HepG2 (cell line): ENCODE results near the gene TSPAN8. TPM values are rescaled to one million over a fixed set of nuclear protein-coding genes. Genes with fewer than 3 reads are reported as not detected.

Experiments used
- ATAC-seq: fragments of 200-7000 bp; cut with Tn5 transposase; 3 replicates; pipeline ENCODE4 v1.9.1; 2020; ENCODE audit warnings: mild to moderate bottlenecking, moderate library complexity
- BruUV-seq: library from RNA; stranded (reverse); fragments of 400-500 nt; replicated peaks from 2 replicates; lab custom pipeline; 2021; lab: Mats Ljungman, UMichigan
- CTCF ChIA-PET: fragments of 300-600 bp; formaldehyde crosslinking; extraction: SDS; loops from one replicate; lab custom pipeline; 2021; ENCODE audit warnings: low total read pairs, inconsistent platforms, low intra/inter-chr PET ratio; lab: Yijun Ruan, JAX
- POLR2A ChIA-PET: fragments of 350-600 bp; sonication (Branson Sonifier 250); formaldehyde crosslinking; loops from one replicate; lab custom pipeline; 2020; ENCODE audit warnings: antibody characterized with exemption, inconsistent platforms; lab: Yijun Ruan, JAX
- DNase-seq: peaks from one replicate; pipeline ENCODE4 v3.0.0-alpha.2; 2015; ENCODE audit warnings: low spot score
- FAIRE-seq: peaks from 3 replicates; lab custom pipeline; 2011; peaks lifted over from hg19 to GRCh38; lab: Jason Lieb, UNC
- H2AFZ ChIP-seq: one replicate; pipeline ENCODE4 v1.6.1; 2011; ENCODE audit warnings: low read length, inconsistent platforms
- H3K27ac ChIP-seq: fragments of 300-600 bp; 3 replicates; pipeline ENCODE4 v1.8.0; 2011; ENCODE audit warnings: mixed run types, mild to moderate bottlenecking, mixed read lengths, low read length, inconsistent platforms; ENCODE audit not compliant: insufficient read depth; ENCODE audit errors: extremely low read length
- H3K27me3 ChIP-seq, 2 experiments: fragments of 200-600 bp in 1 of 2; 2 replicates in 1 of 2; 3 replicates in 1 of 2; pipeline versions ENCODE4 v1.6.0 to v1.8.0; 2011; ENCODE audit warnings: low read length in 2 of 2, mild to moderate bottlenecking in 2 of 2, moderate library complexity in 2 of 2, inconsistent platforms in 1 of 2; ENCODE audit not compliant: insufficient read depth in 2 of 2, control insufficient read depth in 1 of 2
- H3K36me3 ChIP-seq, 2 experiments: fragments of 200-600 bp in 1 of 2; replicated peaks in 1 of 2; 2 replicates in 1 of 2; 3 replicates in 1 of 2; pipeline versions ENCODE4 v1.5.1 to v1.8.0; 2011; ENCODE audit warnings: low read length in 2 of 2, inconsistent platforms in 1 of 2; ENCODE audit not compliant: insufficient read depth in 2 of 2, control insufficient read depth in 1 of 2
- H3K4me1 ChIP-seq: 2 replicates; pipeline ENCODE4 v1.5.1; 2012; ENCODE audit warnings: low read length, inconsistent platforms; ENCODE audit not compliant: insufficient read depth
- H3K4me2 ChIP-seq: 2 replicates; pipeline ENCODE4 v1.6.0; 2011; ENCODE audit warnings: low read depth, low read length, inconsistent platforms
- H3K4me3 ChIP-seq, 3 experiments: fragments of 200-600 bp in 1 of 3; sonication (generic), shearing (Covaris generic) in 1 of 3; replicated peaks in 1 of 3; 2 replicates each; pipeline ENCODE4 v1.5.1; 2011 to 2016; ENCODE audit warnings: low read length in 3 of 3, inconsistent platforms in 2 of 3, low read depth in 2 of 3, mild to moderate bottlenecking in 2 of 3, control low read depth in 1 of 3, mixed read lengths in 1 of 3; ENCODE audit not compliant: insufficient read depth in 1 of 3
- H3K79me2 ChIP-seq: one replicate; pipeline ENCODE4 v1.6.1; 2011; ENCODE audit warnings: low read length, inconsistent platforms; ENCODE audit not compliant: insufficient read depth
- H3K9ac ChIP-seq: 2 replicates; pipeline ENCODE4 v1.6.0; 2011; ENCODE audit warnings: mild to moderate bottlenecking, low read depth, low read length, inconsistent platforms; ENCODE audit not compliant: insufficient read depth
- H3K9me3 ChIP-seq: 2 replicates; pipeline ENCODE4 v1.5.1; 2012; ENCODE audit warnings: mild to moderate bottlenecking, low read length
- H4K20me1 ChIP-seq: 2 replicates; pipeline ENCODE4 v1.6.0; 2011; ENCODE audit warnings: inconsistent platforms, mild to moderate bottlenecking, low read length, moderate library complexity; ENCODE audit not compliant: insufficient read depth
- FUBP1 ChIP-seq: sonication (generic); formaldehyde crosslinking; IDR thresholded peaks from 2 replicates; pipeline ENCODE4 v1.5.1; 2020; ENCODE audit warnings: missing genetic modification reagents, mild to moderate bottlenecking, borderline replicate concordance
- GMEB1 ChIP-seq: sonication (generic); formaldehyde crosslinking; IDR thresholded peaks from 2 replicates; pipeline ENCODE4 v1.5.1; 2020; ENCODE audit warnings: missing genetic modification reagents, mild to moderate bottlenecking, borderline replicate concordance
- HNRNPH1 ChIP-seq: fragments of 200-400 bp; formaldehyde crosslinking; optimal IDR thresholded peaks from 2 replicates; pipeline ENCODE3; 2017; ENCODE audit warnings: mild to moderate bottlenecking, low read depth, low read length
- KDM6A ChIP-seq: IDR thresholded peaks from 2 replicates; pipeline ENCODE4 v1.6.1; 2016; ENCODE audit warnings: low read depth
- KLF15 ChIP-seq: sonication (generic); formaldehyde crosslinking; IDR thresholded peaks from 2 replicates; pipeline ENCODE4 v1.8.1; 2023; ENCODE audit warnings: borderline replicate concordance, mild to moderate bottlenecking, inconsistent platforms, missing genetic modification reagents, mixed read lengths
- SKI ChIP-seq: fragments of 450-650 bp; IDR thresholded peaks from one replicate; pipeline ENCODE4 v1.6.1; 2018; ENCODE audit warnings: mild to moderate bottlenecking; ENCODE audit not compliant: partially characterized antibody
- SYNCRIP ChIP-seq: fragments of 200-400 bp; formaldehyde crosslinking; IDR thresholded peaks from 2 replicates; pipeline ENCODE4 v1.6.1; 2018; ENCODE audit warnings: mild to moderate bottlenecking, low read depth, low read length; ENCODE audit not compliant: insufficient read depth
- THRA ChIP-seq: sonication (generic); formaldehyde crosslinking; IDR thresholded peaks from 2 replicates; pipeline ENCODE4 v1.4.0; 2020; ENCODE audit warnings: missing genetic modification reagents, borderline replicate concordance
- ZNF224 ChIP-seq: sonication (generic); formaldehyde crosslinking; IDR thresholded peaks from 2 replicates; pipeline ENCODE4 v1.5.0; 2020; ENCODE audit warnings: mild to moderate bottlenecking, missing genetic modification reagents
- ZNF788 ChIP-seq: sonication (generic); formaldehyde crosslinking; IDR thresholded peaks from 2 replicates; pipeline ENCODE4 v1.5.0; 2020; ENCODE audit warnings: mild to moderate bottlenecking, missing genetic modification reagents, borderline replicate concordance
- ZNF800 ChIP-seq: sonication (generic); formaldehyde crosslinking; IDR thresholded peaks from 2 replicates; pipeline ENCODE4 v1.4.0; 2020; ENCODE audit warnings: missing genetic modification reagents
- WGBS: methylation state at CpG from one replicate; pipeline ENCODE4 v1.1.6; 2017; ENCODE audit warnings: low lambda C conversion rate; 5-methylcytosine and 5-hydroxymethylcytosine counted together
- in situ Hi-C: cut with HindIII; loops from 2 replicates; pipeline ENCODE4 v1.10.0; 2017; ENCODE audit warnings: low pct_unique_long_range_greater_than_20kb; ENCODE audit not compliant: extremely low pct_ligation_motif_present
- intact Hi-C: fragments of 100-400 bp; cut with micrococcal nuclease; formaldehyde crosslinking; loops from one replicate; pipeline ENCODE4 v1.10.0; 2022; ENCODE audit not compliant: unreplicated experiment
- polyA plus RNA-seq, 8 experiments: library from polyadenylated mRNA; depleted of rRNA in 3 of 8; stranded (reverse) in 7 of 8; unstranded in 1 of 8; fragments of >200 nt; fragmentation: Illumina TruSeq in 4 of 8; extraction: Trizol in 4 of 8; gene quantifications; 2 replicates each; pipeline versions ENCODE4 v1.2.1 to v1.2.3, GENCODE V29; 2011 to 2016; ENCODE audit warnings: low read depth in 4 of 8, missing spikeins in 1 of 8, mixed read lengths in 1 of 8; ENCODE audit not compliant: insufficient read depth in 1 of 8
- total RNA-seq, 5 experiments: library from RNA; depleted of rRNA; stranded (reverse); fragments of >200 nt; fragmentation: Illumina TruSeq; extraction: Trizol; gene quantifications; 2 replicates each; pipeline ENCODE4 v1.2.3, GENCODE V29; 2016; ENCODE audit warnings: low read depth in 1 of 5

The TSPAN8 gene
- total and polyA plus RNA-seq, 2 of the 13 experiments (the other 11 are each of a cell fraction or from before 2014, with no cell fraction given): 3.4 to 3.9 TPM

GRCh38 chr12:71197460-71197859 is 39.7 kb upstream of the TSPAN8 start:
- intact Hi-C loops: no loop called here
- Histone ChIP-seq H3K4me2 (no peak overlapping the region), H3K27me3 (no peaks in the 10 kb centered on the region), H3K4me1 (peaks cover 8% of the 10 kb centered on the region), H3K9ac (no peak overlapping the region), H3K79me2 (no peaks in the 10 kb centered on the region), H3K4me3 (no peak overlapping the region), H3K9me3 (no peaks in the 10 kb centered on the region), H2AFZ (no peak overlapping the region), H3K36me3 (no peaks in the 10 kb centered on the region), H3K27ac (no peak overlapping the region), H4K20me1 (no peaks in the 10 kb centered on the region)
- DNase-seq: no peak
- TF ChIP-seq FUBP1 (CRISPR knock-in tag) (no peak), SYNCRIP (no peak)
- ChIA-PET CTCF (no interaction called here), POLR2A (no interaction called here)
- no TSS peak for BruUV-seq
- no peak for FAIRE-seq
- ATAC-seq: no peak
- in situ Hi-C loops: no loop called here

- Histone ChIP-seq H4K20me1 (no peaks in the 10 kb centered on the region), H3K79me2 (no peaks in the 10 kb centered on the region), H3K4me1 (peaks cover 8% of the 10 kb centered on the region), H3K36me3 (no peaks in the 10 kb centered on the region), H3K27ac (no peak overlapping the region), H3K27me3 (0 out of 5 replicates have a peak, but pooled peaks cover 0 to 3% of the 10 kb centered on the region in 2 experiments), H3K9ac (no peak overlapping the region), H3K9me3 (no peaks in the 10 kb centered on the region), H3K4me3 (no peak overlapping the region), H3K4me2 (no peak overlapping the region), H2AFZ (no peak overlapping the region)
- CTCF ChIA-PET: no interaction called here
- DNase-seq (no peak), ATAC-seq (no peak), FAIRE-seq (no peak)
- POLR2A ChIA-PET: no interaction called here
- in situ Hi-C loops (no loop called here), intact Hi-C loops (no loop called here)
- no TSS peak for BruUV-seq
- 34% methylated on average over 5 of the region's 5 CpGs for WGBS
- TF ChIP-seq ZNF224 (CRISPR knock-in tag) (no peak), ZNF788 (CRISPR knock-in tag) (no peak), HNRNPH1 (no peak), KDM6A (CRISPR knock-in tag) (no peak), SKI (no peak), ZNF800 (CRISPR knock-in tag) (no peak), GMEB1 (CRISPR knock-in tag) (no peak), KLF15 (no peak), THRA (CRISPR knock-in tag) (no peak)
These were observed 37.6 kb upstream of the TSPAN8 start for GRCh38 chr12:71195338-71195896.
